ENCODE data around the gene PAPLN.
A peak's percentile ranks its signal among the peaks of the same experiment; 100 is the strongest.
"Not testable (repeated sequence)": the region's sequence is repeated elsewhere in the genome, so short reads cannot be mapped to it uniquely, and the experiment has no call there.

Gene PAPLN

GRCh38 chr14:73290279-73290678, 53.0 kb downstream of the PAPLN start:
- no peak for TF ChIP-seq CTCF (IDR thresholded peaks at IDR 0.05; ENCODE audit: insufficient read depth, missing control alignments)
- no peak for DNase-seq (ENCODE audit: insufficient read length, low spot score)
- no peak for FAIRE-seq

- TF ChIP-seq CTCF (IDR thresholded peaks at IDR 0.05; ENCODE audit: insufficient read depth, missing control alignments), result no peak
- DNase-seq (ENCODE audit: insufficient read length, low spot score) (no peak), FAIRE-seq (no peak)
These were observed 56.8 kb downstream of the PAPLN start for GRCh38 chr14:73293782-73294781.

- peak; percentile 76 for TF ChIP-seq CTCF (IDR thresholded peaks at IDR 0.05; ENCODE audit: insufficient read depth, missing control alignments)
- FAIRE-seq (peak; percentile 21), DNase-seq (ENCODE audit: insufficient read length, low spot score) (peak; percentile 39)
These were observed 58.0 kb downstream of the PAPLN start for GRCh38 chr14:73295198-73295796.

GRCh38 chr14:73305499-73305898, 68.2 kb downstream of the PAPLN start:
- TF ChIP-seq CTCF (IDR thresholded peaks at IDR 0.05; ENCODE audit: insufficient read depth, missing control alignments), result no peak
- FAIRE-seq (no peak), DNase-seq (ENCODE audit: insufficient read length, low spot score) (no peak)

- DNase-seq (ENCODE audit: insufficient read length, low spot score) (no peak), FAIRE-seq (no peak)
- TF ChIP-seq CTCF (IDR thresholded peaks at IDR 0.05; ENCODE audit: insufficient read depth, missing control alignments), result no peak
These were observed 70.0 kb downstream of the PAPLN start for GRCh38 chr14:73307261-73307660.

- not testable (repeated sequence) for DNase-seq (ENCODE audit: insufficient read length, low spot score); FAIRE-seq
These were observed 71.9 kb downstream of the PAPLN start for GRCh38 chr14:73309207-73309606.

GRCh38 chr14:73311708-73312030, 74.4 kb downstream of the PAPLN start:
- no peak for TF ChIP-seq CTCF (IDR thresholded peaks at IDR 0.05; ENCODE audit: insufficient read depth, missing control alignments)
- DNase-seq (ENCODE audit: insufficient read length, low spot score) (no peak), FAIRE-seq (no peak)

Data from D721Med (cell line).